Measurements from ENCODE around the gene MT4.

MT4 gene

GRCh38 chr16:56564793-56565477 lies at the start of gene MT4:
TSS of gene MT4 (plus strand) at chr16:56565073. CDS start at chr16:56565129, 56 bp downstream.
- no peak for DNase-seq (ENCODE audit: low read depth)

DNA sequence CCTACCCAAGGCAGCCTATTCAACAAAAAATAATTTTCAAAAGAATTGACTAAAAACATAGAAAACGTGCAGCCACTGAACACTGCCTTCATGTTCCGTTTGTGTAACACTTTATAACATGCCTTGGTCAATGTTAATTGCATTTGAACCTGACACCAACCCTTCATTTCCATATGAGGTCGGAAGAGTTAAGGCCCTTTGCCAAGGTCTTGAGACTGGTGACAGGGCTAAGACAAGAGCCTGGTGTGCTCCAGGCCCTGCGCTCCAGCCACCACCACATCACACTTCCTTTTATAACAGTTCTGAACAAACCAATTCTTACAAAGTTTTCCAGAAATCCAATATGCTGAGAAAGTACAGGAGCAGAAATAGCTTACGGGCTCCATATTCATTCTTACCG lies 49.2 kb upstream of the MT4 start:
- no peak for DNase-seq (ENCODE audit: low read depth)

- no peak for DNase-seq (ENCODE audit: low read depth)
These were observed 47.7 kb upstream of the MT4 start for GRCh38 chr16:56517206-56517605.

DNA sequence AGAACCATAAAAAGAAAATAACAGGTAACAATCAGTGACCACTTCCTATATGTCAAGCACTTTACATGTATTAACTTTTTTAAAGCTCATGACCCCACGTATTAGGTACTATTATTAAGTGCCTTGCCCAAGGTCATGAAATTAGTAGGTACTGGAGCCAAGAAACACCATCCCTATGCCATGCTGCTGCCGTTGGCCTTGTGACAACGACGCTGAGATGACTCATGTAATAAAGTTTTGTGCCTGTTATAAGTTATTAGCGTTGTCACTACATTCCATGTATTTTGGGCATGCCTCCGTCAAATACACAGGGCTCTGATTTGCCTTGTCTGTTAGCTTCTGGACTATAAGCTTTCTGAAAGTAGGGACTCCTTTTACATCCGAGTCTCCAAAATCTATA lies 46.4 kb upstream of the MT4 start:
- no peak for DNase-seq (ENCODE audit: low read depth)

GRCh38 chr16:56519459-56520250 lies 45.2 kb upstream of the MT4 start, which contains the start of gene BBS2:
TSS of gene BBS2 (minus strand) at chr16:56520024. CDS start at chr16:56519862, 162 bp downstream.
- DNase-seq (ENCODE audit: low read depth): peak; percentile 90

- no peak for DNase-seq (ENCODE audit: low read depth)
These were observed 44.7 kb upstream of the MT4 start for GRCh38 chr16:56520251-56520577.

GRCh38 chr16:56525236-56525635 lies 39.6 kb upstream of the MT4 start:
- DNase-seq (ENCODE audit: low read depth): no peak

GRCh38 chr16:56530872-56531271 lies 34.0 kb upstream of the MT4 start:
- no peak for DNase-seq (ENCODE audit: low read depth)

- DNase-seq (ENCODE audit: low read depth): no peak
These were observed 32.2 kb upstream of the MT4 start for GRCh38 chr16:56532714-56533113.

DNA sequence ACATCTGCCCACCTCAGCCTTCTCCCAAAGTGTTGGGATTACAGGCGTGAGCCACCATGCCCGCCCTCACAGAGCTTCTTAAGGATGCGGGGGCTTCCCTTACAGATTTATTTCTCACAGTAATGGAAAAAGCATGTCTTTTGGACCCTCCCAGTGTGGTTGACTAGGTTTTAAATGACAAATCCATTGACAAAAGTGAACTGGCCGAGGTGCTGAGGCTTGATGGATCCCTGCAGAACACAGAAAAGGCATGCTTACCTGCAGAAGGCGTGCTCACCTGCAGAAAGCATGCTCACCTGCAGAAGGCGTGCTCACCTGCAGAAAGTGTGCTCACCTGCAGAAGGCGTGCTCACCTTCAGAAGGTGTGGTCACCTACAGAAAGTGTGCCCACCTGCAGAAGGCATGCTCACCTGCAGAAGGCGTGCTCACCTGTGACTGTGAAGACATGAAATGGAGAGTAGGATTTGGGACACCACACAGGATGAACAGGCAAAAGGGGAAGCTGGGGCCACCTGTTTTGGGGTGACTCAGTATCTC lies 30.0 kb upstream of the MT4 start:
- DNase-seq (ENCODE audit: low read depth): no peak

- no peak for DNase-seq (ENCODE audit: low read depth)
These were observed 26.5 kb upstream of the MT4 start for GRCh38 chr16:56538331-56538730.

DNA sequence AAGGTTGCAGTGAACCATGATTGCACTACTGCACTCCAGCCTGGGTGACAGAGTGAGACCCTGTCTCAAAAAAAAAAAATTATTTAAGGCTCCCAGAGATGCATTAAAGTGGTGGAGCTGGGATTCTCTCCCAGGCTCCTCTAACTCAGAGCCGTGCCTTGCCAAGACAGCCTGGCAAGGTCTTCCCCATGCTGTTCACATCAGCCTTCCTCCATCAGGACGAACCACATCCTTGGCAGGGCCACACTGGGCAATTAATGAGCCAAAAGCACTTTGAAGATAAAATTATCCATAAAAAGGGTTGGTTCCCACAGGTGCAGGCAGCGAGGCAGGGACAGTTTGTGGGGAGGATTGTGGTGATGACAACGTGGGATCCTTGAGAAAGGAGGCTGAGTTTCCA lies 25.2 kb upstream of the MT4 start:
- no peak for DNase-seq (ENCODE audit: low read depth)

DNA sequence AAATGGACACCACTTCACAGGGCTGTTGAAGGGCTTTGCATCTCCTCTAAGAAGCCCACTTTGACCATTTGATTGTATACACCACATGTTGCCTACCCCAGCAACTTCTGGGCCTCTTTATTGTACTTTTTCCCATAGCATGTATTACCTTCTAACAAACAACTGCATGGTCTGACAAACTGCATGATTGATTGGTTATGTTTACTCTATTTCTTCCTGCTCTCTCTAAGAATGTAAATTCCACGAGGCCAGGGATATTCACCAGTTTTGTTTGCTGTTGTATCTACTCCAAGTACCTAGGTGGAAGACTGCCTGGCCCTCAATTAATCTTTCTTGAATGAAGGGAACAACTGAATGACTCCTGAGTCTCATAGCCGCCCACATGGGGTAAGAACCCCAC lies 22.8 kb upstream of the MT4 start:
- no peak for DNase-seq (ENCODE audit: low read depth)

- no peak for DNase-seq (ENCODE audit: low read depth)
These were observed 17.5 kb upstream of the MT4 start for GRCh38 chr16:56547120-56547948.

GRCh38 chr16:56547949-56548567 lies 16.8 kb upstream of the MT4 start:
- DNase-seq (ENCODE audit: low read depth): no peak

DNA sequence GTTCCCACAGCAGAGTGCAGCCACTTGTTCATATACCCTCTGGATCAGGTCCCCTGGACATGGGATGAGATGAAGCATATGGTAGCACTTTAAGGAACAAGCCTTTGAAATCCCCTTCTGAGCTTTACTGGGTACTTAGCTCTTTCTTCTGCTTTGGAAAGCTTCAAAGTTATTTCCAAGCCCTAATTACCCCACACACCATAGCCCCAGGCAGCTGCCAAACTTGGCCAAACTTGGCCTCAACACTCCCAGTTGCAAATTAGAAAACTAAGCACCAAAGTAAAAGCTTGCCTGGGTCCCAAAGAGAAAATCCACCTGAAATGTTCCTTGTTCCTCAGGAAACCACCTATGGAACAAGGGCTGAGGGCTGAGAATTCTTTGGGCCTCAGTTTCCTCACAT lies 15.7 kb upstream of the MT4 start:
- no peak for DNase-seq (ENCODE audit: low read depth)

- DNase-seq (ENCODE audit: low read depth): no peak
These were observed 15.0 kb upstream of the MT4 start for GRCh38 chr16:56549744-56550385.

- DNase-seq (ENCODE audit: low read depth): no peak
These were observed 12.8 kb upstream of the MT4 start for GRCh38 chr16:56551796-56552738.

DNA sequence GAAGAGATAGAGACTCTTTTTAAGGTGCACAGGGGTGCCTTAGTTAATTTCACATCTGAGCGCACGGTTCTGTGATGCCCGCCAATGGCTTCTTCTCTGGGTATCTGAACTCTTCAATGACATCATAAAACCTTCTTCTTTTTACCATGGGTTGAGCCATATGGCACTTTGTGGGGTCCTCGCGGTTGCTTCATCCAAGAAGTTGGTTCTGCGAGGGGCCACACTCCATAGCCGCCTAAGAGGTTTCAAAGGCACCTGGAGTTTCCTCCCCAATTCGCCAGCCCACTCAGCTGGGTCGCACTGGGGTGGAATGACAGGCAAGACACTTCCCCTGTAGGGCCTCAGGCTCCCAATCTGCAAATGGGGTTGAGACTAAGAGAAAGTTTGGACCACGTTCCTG lies 10.4 kb upstream of the MT4 start:
- DNase-seq (ENCODE audit: low read depth): no peak

DNA sequence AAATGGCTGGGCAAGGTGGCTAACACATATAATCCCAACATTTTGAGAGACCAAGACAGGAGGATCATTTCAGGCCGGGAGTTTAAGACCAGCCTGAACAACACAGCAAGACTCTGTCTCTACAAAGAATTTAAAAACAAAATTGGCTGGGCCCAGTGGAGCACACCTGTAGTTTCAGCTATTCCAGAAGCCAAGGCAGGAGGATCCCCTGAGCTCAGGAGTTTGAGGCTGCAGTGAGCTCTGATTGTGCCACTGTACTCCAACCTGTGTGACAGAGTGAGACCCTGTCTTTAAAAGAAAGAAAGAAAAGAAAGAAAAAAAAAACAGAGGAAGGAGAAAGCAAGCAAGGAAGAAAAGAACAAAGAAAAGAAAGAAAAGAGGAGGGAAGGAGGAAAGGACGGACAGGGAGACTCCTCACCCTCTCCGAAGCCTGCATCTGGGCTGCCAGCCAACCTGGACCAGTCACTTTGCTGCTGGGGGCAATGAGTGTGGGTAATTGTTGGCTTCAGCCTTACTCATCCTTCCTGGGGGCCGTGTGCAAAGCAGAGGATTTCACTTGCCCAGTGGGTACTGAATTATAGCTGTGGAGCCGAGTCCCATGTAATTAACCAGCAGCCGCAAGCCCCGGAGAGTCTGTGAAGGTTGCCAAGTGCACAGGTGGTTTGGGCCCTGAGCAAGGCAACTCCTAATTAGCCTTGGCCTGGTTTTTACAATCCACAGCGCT lies 6.7 kb upstream of the MT4 start:
- DNase-seq (ENCODE audit: low read depth): no peak
